MM.1S (cell line): ENCODE results near the gene CHD6.

Experiments
- DNase-seq: peaks from one replicate; pipeline ENCODE4 v3.0.0-alpha.2; 2015
- H2AFZ ChIP-seq: fragments of 300-600 bp; sonication (generic); 2 replicates; pipeline ENCODE4 v1.6.0; 2016; ENCODE audit warnings: antibody characterized with exemption, low read length
- H3F3A ChIP-seq: fragments of 300-600 bp; sonication (generic); 2 replicates; pipeline ENCODE4 v1.6.1; 2016; ENCODE audit warnings: mild to moderate bottlenecking, antibody characterized with exemption, low read length, moderate library complexity, mixed read lengths; ENCODE audit not compliant: insufficient read depth
- H3K27ac ChIP-seq: fragments of 300-600 bp; sonication (generic); 2 replicates; pipeline ENCODE4 v1.5.1; 2016; ENCODE audit warnings: mild to moderate bottlenecking, low read length
- H3K27me3 ChIP-seq: fragments of 300-600 bp; sonication (generic); replicated peaks from 2 replicates; pipeline ENCODE4 v1.6.0; 2016; ENCODE audit warnings: low read length; ENCODE audit not compliant: insufficient read depth
- H3K36me3 ChIP-seq: fragments of 300-600 bp; sonication (generic); replicated peaks from 2 replicates; pipeline ENCODE4 v1.6.1; 2016; ENCODE audit warnings: mild to moderate bottlenecking, low read length, mixed read lengths; ENCODE audit not compliant: insufficient read depth
- H3K4me1 ChIP-seq: fragments of 300-600 bp; sonication (generic); 2 replicates; pipeline ENCODE4 v1.6.1; 2016; ENCODE audit warnings: low read length, mixed read lengths
- H3K4me2 ChIP-seq: fragments of 300-600 bp; sonication (generic); 2 replicates; pipeline ENCODE4 v1.6.0; 2016; ENCODE audit warnings: low read depth, low read length
- H3K4me3 ChIP-seq: fragments of 300-600 bp; sonication (generic); 2 replicates; pipeline ENCODE4 v1.5.1; 2016; ENCODE audit warnings: low read length, mixed read lengths
- H3K79me2 ChIP-seq: fragments of 300-600 bp; sonication (generic); 2 replicates; pipeline ENCODE4 v1.6.1; 2016; ENCODE audit warnings: mixed run types, low read length, mixed read lengths
- H3K9ac ChIP-seq: fragments of 300-600 bp; sonication (generic); 2 replicates; pipeline ENCODE4 v1.6.1; 2016; ENCODE audit warnings: low read length, mixed read lengths
- H3K9me2 ChIP-seq: fragments of 300-600 bp; sonication (generic); replicated peaks from 2 replicates; pipeline ENCODE4 v1.6.1; 2016; ENCODE audit warnings: mild to moderate bottlenecking, low read length, mixed read lengths; ENCODE audit not compliant: insufficient read depth
- H3K9me3 ChIP-seq: fragments of 300-600 bp; sonication (generic); replicated peaks from 2 replicates; pipeline ENCODE4 v1.6.1; 2016; ENCODE audit warnings: mild to moderate bottlenecking, low read length, mixed read lengths; ENCODE audit not compliant: insufficient read depth
- H4K20me1 ChIP-seq: fragments of 300-600 bp; sonication (generic); 2 replicates; pipeline ENCODE4 v1.6.1; 2016; ENCODE audit warnings: mild to moderate bottlenecking, low read length, moderate library complexity, mixed read lengths; ENCODE audit not compliant: insufficient read depth
- CTCF ChIP-seq: fragments of 300-600 bp; sonication (generic); IDR thresholded peaks from 2 replicates; pipeline ENCODE4 v1.5.1; 2016; ENCODE audit warnings: antibody characterized with exemption, low read length, mixed read lengths
- EZH2 ChIP-seq: fragments of 300-600 bp; sonication (generic); optimal IDR thresholded peaks from 2 replicates; pipeline ENCODE3; 2017; ENCODE audit warnings: low read depth, mild to moderate bottlenecking, antibody characterized with exemption, low read length, mixed read lengths
- EZH2phosphoT487 ChIP-seq: fragments of 300-600 bp; sonication (generic); IDR thresholded peaks from 2 replicates; pipeline ENCODE4 v1.6.1; 2018; ENCODE audit warnings: antibody characterized with exemption, low read length

Gene CHD6

GRCh38 chr20:41643504-41643938, 25.3 kb upstream of the CHD6 start:
- no peaks in the 10 kb centered on the region for H3K27me3 ChIP-seq
- H3K4me3 ChIP-seq, result no peak overlapping the region
- no peak overlapping the region for H3K4me2 ChIP-seq
- 0 out of 2 replicates have a peak overlapping the region, but pooled peaks have one; percentile 9 for H2AFZ ChIP-seq
- TF ChIP-seq EZH2, result no peak
- TF ChIP-seq CTCF, result no peak
- no peak for TF ChIP-seq EZH2phosphoT487
- H4K20me1 ChIP-seq, result no peaks in the 10 kb centered on the region
- no peak for DNase-seq
- H3K36me3 ChIP-seq, result no peaks in the 10 kb centered on the region
- H3F3A ChIP-seq, result no peaks in the 10 kb centered on the region
- H3K27ac ChIP-seq, result no peak overlapping the region
- H3K9ac ChIP-seq, result no peak overlapping the region
- H3K79me2 ChIP-seq, result no peaks in the 10 kb centered on the region
- H3K9me2 ChIP-seq, result no peaks in the 10 kb centered on the region
- peaks cover 6% of the 10 kb centered on the region; the same call in 1 of the 2 replicates for H3K4me1 ChIP-seq
- no peaks in the 10 kb centered on the region for H3K9me3 ChIP-seq

- H3K9me2 ChIP-seq, result no peaks in the 10 kb centered on the region
- no peak overlapping the region for H3K9ac ChIP-seq
- H4K20me1 ChIP-seq, result no peaks in the 10 kb centered on the region
- no peak overlapping the region for H2AFZ ChIP-seq
- no peak for TF ChIP-seq EZH2phosphoT487
- no peak for TF ChIP-seq EZH2
- TF ChIP-seq CTCF, result no peak
- H3K79me2 ChIP-seq, result no peaks in the 10 kb centered on the region
- peaks cover 6% of the 10 kb centered on the region; the same call in 1 of the 2 replicates for H3K4me1 ChIP-seq
- no peak for DNase-seq
- no peaks in the 10 kb centered on the region for H3K9me3 ChIP-seq
- H3K4me3 ChIP-seq, result no peak overlapping the region
- H3F3A ChIP-seq, result no peaks in the 10 kb centered on the region
- no peaks in the 10 kb centered on the region for H3K27me3 ChIP-seq
- H3K4me2 ChIP-seq, result no peak overlapping the region
- no peaks in the 10 kb centered on the region for H3K36me3 ChIP-seq
- H3K27ac ChIP-seq, result no peak overlapping the region
Measured at GRCh38 chr20:41639630-41640029, 21.5 kb upstream of the CHD6 start.

- no peak overlapping the region for H3K4me3 ChIP-seq
- H3K27ac ChIP-seq, result no peak overlapping the region
- no peaks in the 10 kb centered on the region for H3K27me3 ChIP-seq
- H3K9ac ChIP-seq, result no peak overlapping the region
- no peaks in the 10 kb centered on the region for H3K9me3 ChIP-seq
- H3K4me2 ChIP-seq, result no peak overlapping the region
- no peak for TF ChIP-seq EZH2phosphoT487
- TF ChIP-seq CTCF, result no peak
- H3K4me1 ChIP-seq, result peaks cover 2% of the 10 kb centered on the region; the same call in 1 of the 2 replicates
- no peak for DNase-seq
- no peaks in the 10 kb centered on the region for H4K20me1 ChIP-seq
- no peak overlapping the region for H2AFZ ChIP-seq
- H3K36me3 ChIP-seq, result no peaks in the 10 kb centered on the region
- no peaks in the 10 kb centered on the region for H3K9me2 ChIP-seq
- H3F3A ChIP-seq, result no peaks in the 10 kb centered on the region
- no peaks in the 10 kb centered on the region for H3K79me2 ChIP-seq
Measured at GRCh38 chr20:41638456-41638855, 20.3 kb upstream of the CHD6 start.

- TF ChIP-seq CTCF (no peak), EZH2phosphoT487 (no peak), EZH2 (no peak)
- Histone ChIP-seq H4K20me1 (no peaks in the 10 kb centered on the region), H3K4me2 (no peak overlapping the region), H3K79me2 (no peaks in the 10 kb centered on the region), H3K4me3 (no peak overlapping the region), H3K27ac (no peak overlapping the region), H3F3A (no peaks in the 10 kb centered on the region), H3K9me2 (no peaks in the 10 kb centered on the region), H3K4me1 (no peaks in the 10 kb centered on the region), H3K36me3 (no peaks in the 10 kb centered on the region), H3K27me3 (no peaks in the 10 kb centered on the region), H3K9ac (no peak overlapping the region), H2AFZ (no peak overlapping the region), H3K9me3 (no peaks in the 10 kb centered on the region)
- DNase-seq, result no peak
Measured at GRCh38 chr20:41635158-41635557, 17.0 kb upstream of the CHD6 start.
